HepG2 (cell line): Measurements from ENCODE around the gene GHRHR. TPM values are rescaled to one million over a fixed set of nuclear protein-coding genes. Genes with fewer than 3 reads are reported as not detected.

ENCODE experiments used
- ATAC-seq: fragments of 200-7000 bp; cut with Tn5 transposase; 3 replicates; pipeline ENCODE4 v1.9.1; 2020; ENCODE audit warnings: mild to moderate bottlenecking, moderate library complexity
- BruUV-seq: library from RNA; stranded (reverse); fragments of 400-500 nt; replicated peaks from 2 replicates; lab custom pipeline; 2021; lab: Mats Ljungman, UMichigan
- CTCF ChIA-PET: fragments of 300-600 bp; formaldehyde crosslinking; extraction: SDS; loops from one replicate; lab custom pipeline; 2021; ENCODE audit warnings: low total read pairs, inconsistent platforms, low intra/inter-chr PET ratio; lab: Yijun Ruan, JAX
- POLR2A ChIA-PET: fragments of 350-600 bp; sonication (Branson Sonifier 250); formaldehyde crosslinking; loops from one replicate; lab custom pipeline; 2020; ENCODE audit warnings: antibody characterized with exemption, inconsistent platforms; lab: Yijun Ruan, JAX
- DNase-seq: peaks from one replicate; pipeline ENCODE4 v3.0.0-alpha.2; 2015; ENCODE audit warnings: low spot score
- FAIRE-seq: peaks from 3 replicates; lab custom pipeline; 2011; peaks lifted over from hg19 to GRCh38; lab: Jason Lieb, UNC
- H2AFZ ChIP-seq: one replicate; pipeline ENCODE4 v1.6.1; 2011; ENCODE audit warnings: low read length, inconsistent platforms
- H3K27ac ChIP-seq: fragments of 300-600 bp; 3 replicates; pipeline ENCODE4 v1.8.0; 2011; ENCODE audit warnings: mixed run types, mild to moderate bottlenecking, mixed read lengths, low read length, inconsistent platforms; ENCODE audit not compliant: insufficient read depth; ENCODE audit errors: extremely low read length
- H3K27me3 ChIP-seq, 2 experiments: fragments of 200-600 bp in 1 of 2; 2 replicates in 1 of 2; 3 replicates in 1 of 2; pipeline versions ENCODE4 v1.6.0 to v1.8.0; 2011; ENCODE audit warnings: low read length in 2 of 2, mild to moderate bottlenecking in 2 of 2, moderate library complexity in 2 of 2, inconsistent platforms in 1 of 2; ENCODE audit not compliant: insufficient read depth in 2 of 2, control insufficient read depth in 1 of 2
- H3K36me3 ChIP-seq, 2 experiments: fragments of 200-600 bp in 1 of 2; replicated peaks in 1 of 2; 2 replicates in 1 of 2; 3 replicates in 1 of 2; pipeline versions ENCODE4 v1.5.1 to v1.8.0; 2011; ENCODE audit warnings: low read length in 2 of 2, inconsistent platforms in 1 of 2; ENCODE audit not compliant: insufficient read depth in 2 of 2, control insufficient read depth in 1 of 2
- H3K4me1 ChIP-seq: 2 replicates; pipeline ENCODE4 v1.5.1; 2012; ENCODE audit warnings: low read length, inconsistent platforms; ENCODE audit not compliant: insufficient read depth
- H3K4me2 ChIP-seq: 2 replicates; pipeline ENCODE4 v1.6.0; 2011; ENCODE audit warnings: low read depth, low read length, inconsistent platforms
- H3K4me3 ChIP-seq, 3 experiments: fragments of 200-600 bp in 1 of 3; sonication (generic), shearing (Covaris generic) in 1 of 3; replicated peaks in 1 of 3; 2 replicates each; pipeline ENCODE4 v1.5.1; 2011 to 2016; ENCODE audit warnings: low read length in 3 of 3, inconsistent platforms in 2 of 3, low read depth in 2 of 3, mild to moderate bottlenecking in 2 of 3, control low read depth in 1 of 3, mixed read lengths in 1 of 3; ENCODE audit not compliant: insufficient read depth in 1 of 3
- H3K79me2 ChIP-seq: one replicate; pipeline ENCODE4 v1.6.1; 2011; ENCODE audit warnings: low read length, inconsistent platforms; ENCODE audit not compliant: insufficient read depth
- H3K9ac ChIP-seq: 2 replicates; pipeline ENCODE4 v1.6.0; 2011; ENCODE audit warnings: mild to moderate bottlenecking, low read depth, low read length, inconsistent platforms; ENCODE audit not compliant: insufficient read depth
- H3K9me3 ChIP-seq: 2 replicates; pipeline ENCODE4 v1.5.1; 2012; ENCODE audit warnings: mild to moderate bottlenecking, low read length
- H4K20me1 ChIP-seq: 2 replicates; pipeline ENCODE4 v1.6.0; 2011; ENCODE audit warnings: inconsistent platforms, mild to moderate bottlenecking, low read length, moderate library complexity; ENCODE audit not compliant: insufficient read depth
- MYNN ChIP-seq: sonication (generic); formaldehyde crosslinking; IDR thresholded peaks from 2 replicates; pipeline ENCODE4 v1.4.0; 2020; ENCODE audit warnings: mild to moderate bottlenecking, low read depth, missing genetic modification reagents
- RAD51 ChIP-seq: fragments of 450-650 bp; IDR thresholded peaks from 2 replicates; pipeline ENCODE4 v1.6.1; 2016; ENCODE audit warnings: borderline replicate concordance
- ZNF12 ChIP-seq: sonication (generic); formaldehyde crosslinking; IDR thresholded peaks from 2 replicates; pipeline ENCODE4 v1.5.0; 2020; ENCODE audit warnings: missing genetic modification reagents
- ZNF180 ChIP-seq: sonication (generic); formaldehyde crosslinking; IDR thresholded peaks from 2 replicates; pipeline ENCODE4 v1.4.0; 2020; ENCODE audit warnings: low read depth, missing genetic modification reagents, borderline replicate concordance
- ZNF460 ChIP-seq: sonication (generic); formaldehyde crosslinking; IDR thresholded peaks from 2 replicates; pipeline ENCODE4 v1.5.1; 2020; ENCODE audit warnings: missing genetic modification reagents, mild to moderate bottlenecking, borderline replicate concordance
- ZNF552 ChIP-seq: sonication (generic); formaldehyde crosslinking; IDR thresholded peaks from 2 replicates; pipeline ENCODE4 v1.9.0; 2022; ENCODE audit warnings: missing genetic modification reagents, mild to moderate bottlenecking, borderline replicate concordance
- ZSCAN12 ChIP-seq: sonication (generic); formaldehyde crosslinking; IDR thresholded peaks from 2 replicates; pipeline ENCODE4 v1.9.0; 2021; ENCODE audit warnings: mild to moderate bottlenecking, missing genetic modification reagents
- WGBS: methylation state at CpG from one replicate; pipeline ENCODE4 v1.1.6; 2017; ENCODE audit warnings: low lambda C conversion rate; 5-methylcytosine and 5-hydroxymethylcytosine counted together
- in situ Hi-C: cut with HindIII; loops from 2 replicates; pipeline ENCODE4 v1.10.0; 2017; ENCODE audit warnings: low pct_unique_long_range_greater_than_20kb; ENCODE audit not compliant: extremely low pct_ligation_motif_present
- intact Hi-C: fragments of 100-400 bp; cut with micrococcal nuclease; formaldehyde crosslinking; loops from one replicate; pipeline ENCODE4 v1.10.0; 2022; ENCODE audit not compliant: unreplicated experiment
- polyA plus RNA-seq, 8 experiments: library from polyadenylated mRNA; depleted of rRNA in 3 of 8; stranded (reverse) in 7 of 8; unstranded in 1 of 8; fragments of >200 nt; fragmentation: Illumina TruSeq in 4 of 8; extraction: Trizol in 4 of 8; gene quantifications; 2 replicates each; pipeline versions ENCODE4 v1.2.1 to v1.2.3, GENCODE V29; 2011 to 2016; ENCODE audit warnings: low read depth in 4 of 8, missing spikeins in 1 of 8, mixed read lengths in 1 of 8; ENCODE audit not compliant: insufficient read depth in 1 of 8
- total RNA-seq, 5 experiments: library from RNA; depleted of rRNA; stranded (reverse); fragments of >200 nt; fragmentation: Illumina TruSeq; extraction: Trizol; gene quantifications; 2 replicates each; pipeline ENCODE4 v1.2.3, GENCODE V29; 2016; ENCODE audit warnings: low read depth in 1 of 5
- TF ChIP-seq, protein P1 (sequence below): sonication (generic); formaldehyde crosslinking; IDR thresholded peaks from 2 replicates; pipeline ENCODE4 v1.5.0; 2020; ENCODE audit warnings: missing genetic modification reagents
- TF ChIP-seq, protein P2 (sequence below): sonication (generic); formaldehyde crosslinking; IDR thresholded peaks from 2 replicates; pipeline ENCODE4 v1.5.1; 2020; ENCODE audit warnings: missing genetic modification reagents, mild to moderate bottlenecking, borderline replicate concordance

Gene GHRHR
- total and polyA plus RNA-seq, 2 of the 13 experiments (the other 11 are each of a cell fraction or from before 2014, with no cell fraction given) = not detected

DNA sequence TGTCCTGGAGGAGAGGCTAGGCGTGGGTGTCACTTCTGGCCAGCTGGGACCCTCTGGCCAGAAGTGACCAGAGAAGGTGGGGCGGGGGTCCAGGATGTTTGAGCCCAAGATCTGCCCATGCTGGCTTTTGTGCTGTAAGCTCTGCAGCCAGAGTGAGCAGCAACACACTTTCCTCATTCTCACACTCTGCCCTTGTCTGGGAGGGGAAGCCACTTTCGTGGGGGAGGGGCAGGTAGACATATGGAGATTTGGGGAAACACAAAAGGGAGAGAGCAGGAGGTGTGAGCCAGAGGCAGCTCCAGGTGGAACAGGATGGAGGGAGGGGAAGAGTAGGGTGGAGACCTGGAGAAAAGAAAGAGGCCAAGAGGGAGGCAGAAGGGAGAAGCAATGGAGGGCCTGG is 56.9 kb downstream of the GHRHR start (continued):
- no peak for TF ChIP-seq RAD51
- TF ChIP-seq, all 625 proteins: peak for 0

DNA sequence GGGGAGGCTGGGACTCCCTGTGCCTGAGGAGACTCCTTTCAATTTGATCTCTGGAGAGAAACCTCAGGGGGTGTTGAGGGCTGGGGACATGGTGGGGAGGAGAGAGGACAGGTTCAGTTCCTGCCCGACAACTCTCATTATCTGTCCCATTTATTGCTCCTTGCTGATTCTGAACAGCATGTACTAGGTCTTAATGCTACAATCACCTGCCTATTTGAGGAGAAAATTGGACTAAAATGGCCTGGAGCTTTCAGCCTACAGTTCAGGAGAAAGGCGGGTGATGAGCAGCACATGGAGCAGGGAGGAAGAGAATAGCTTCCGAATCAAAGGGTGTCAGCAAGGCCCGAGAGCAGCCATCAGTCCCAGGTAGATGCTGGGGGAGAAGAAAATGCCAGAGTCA is 58.4 kb downstream of the GHRHR start:
- CTCF ChIA-PET = no interaction called here
- FAIRE-seq = no peak
- intact Hi-C loops (no loop called here), in situ Hi-C loops (no loop called here)
- Histone ChIP-seq H3K4me2 (no peak overlapping the region), H3K9me3 (no peaks in the 10 kb centered on the region), H3K4me3 (no peak overlapping the region), H4K20me1 (no peaks in the 10 kb centered on the region), H3K9ac (no peak overlapping the region), H3K4me1 (no peaks in the 10 kb centered on the region), H3K79me2 (no peaks in the 10 kb centered on the region), H3K27ac (no peak overlapping the region), H3K27me3 (peaks cover 2 to 14% of the 10 kb centered on the region in 2 experiments; a peak in 4 of 5 replicates), H2AFZ (no peak overlapping the region), H3K36me3 (no peaks in the 10 kb centered on the region)
- WGBS = 6% methylated on average over 4 of the region's 4 CpGs
- no peak for TF ChIP-seq ZSCAN12
- no peak for TF ChIP-seq ZNF460 (CRISPR knock-in tag)
- no peak for TF ChIP-seq ZNF552 (CRISPR knock-in tag)
- TF ChIP-seq ZNF12 (CRISPR knock-in tag) = no peak
- TF ChIP-seq MYNN (CRISPR knock-in tag) = no peak
- TF ChIP-seq ZNF180 (CRISPR knock-in tag) = no peak
- TF ChIP-seq, protein P1, sequence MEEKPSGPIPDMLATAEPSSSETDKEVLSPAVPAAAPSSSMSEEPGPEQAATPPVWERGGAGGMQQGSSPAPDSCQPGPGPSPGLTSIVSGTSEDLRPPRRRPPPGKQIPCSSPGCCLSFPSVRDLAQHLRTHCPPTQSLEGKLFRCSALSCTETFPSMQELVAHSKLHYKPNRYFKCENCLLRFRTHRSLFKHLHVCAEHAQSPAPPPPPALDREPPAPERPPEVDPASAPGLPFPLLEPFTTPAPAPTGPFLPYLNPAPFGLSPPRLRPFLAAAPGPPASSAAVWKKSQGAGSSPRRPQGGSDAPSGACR (CRISPR knock-in tag) = no peak
- TF ChIP-seq, protein P2, sequence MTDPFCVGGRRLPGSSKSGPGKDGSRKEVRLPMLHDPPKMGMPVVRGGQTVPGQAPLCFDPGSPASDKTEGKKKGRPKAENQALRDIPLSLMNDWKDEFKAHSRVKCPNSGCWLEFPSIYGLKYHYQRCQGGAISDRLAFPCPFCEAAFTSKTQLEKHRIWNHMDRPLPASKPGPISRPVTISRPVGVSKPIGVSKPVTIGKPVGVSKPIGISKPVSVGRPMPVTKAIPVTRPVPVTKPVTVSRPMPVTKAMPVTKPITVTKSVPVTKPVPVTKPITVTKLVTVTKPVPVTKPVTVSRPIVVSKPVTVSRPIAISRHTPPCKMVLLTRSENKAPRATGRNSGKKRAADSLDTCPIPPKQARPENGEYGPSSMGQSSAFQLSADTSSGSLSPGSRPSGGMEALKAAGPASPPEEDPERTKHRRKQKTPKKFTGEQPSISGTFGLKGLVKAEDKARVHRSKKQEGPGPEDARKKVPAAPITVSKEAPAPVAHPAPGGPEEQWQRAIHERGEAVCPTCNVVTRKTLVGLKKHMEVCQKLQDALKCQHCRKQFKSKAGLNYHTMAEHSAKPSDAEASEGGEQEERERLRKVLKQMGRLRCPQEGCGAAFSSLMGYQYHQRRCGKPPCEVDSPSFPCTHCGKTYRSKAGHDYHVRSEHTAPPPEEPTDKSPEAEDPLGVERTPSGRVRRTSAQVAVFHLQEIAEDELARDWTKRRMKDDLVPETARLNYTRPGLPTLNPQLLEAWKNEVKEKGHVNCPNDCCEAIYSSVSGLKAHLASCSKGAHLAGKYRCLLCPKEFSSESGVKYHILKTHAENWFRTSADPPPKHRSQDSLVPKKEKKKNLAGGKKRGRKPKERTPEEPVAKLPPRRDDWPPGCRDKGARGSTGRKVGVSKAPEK (CRISPR knock-in tag) = no peak
- no peak for DNase-seq
- POLR2A ChIA-PET = no interaction called here
- no TSS peak for BruUV-seq
- ATAC-seq = no peak
